ENCODE data around the gene SETX. TPM values are rescaled to one million over a fixed set of nuclear protein-coding genes. Genes with fewer than 3 reads are reported as not detected.
"Not testable (repeated sequence)": the region's sequence is repeated elsewhere in the genome, so short reads cannot be mapped to it uniquely, and the experiment has no call there.

SETX gene
- total RNA-seq, 1 experiment from 2014 or later = 59.3 TPM

- no peak for DNase-seq (ENCODE audit: extremely low read depth, low read depth)
These were observed 61.6 kb downstream of the SETX start for GRCh38 chr9:132293145-132293721.

DNA sequence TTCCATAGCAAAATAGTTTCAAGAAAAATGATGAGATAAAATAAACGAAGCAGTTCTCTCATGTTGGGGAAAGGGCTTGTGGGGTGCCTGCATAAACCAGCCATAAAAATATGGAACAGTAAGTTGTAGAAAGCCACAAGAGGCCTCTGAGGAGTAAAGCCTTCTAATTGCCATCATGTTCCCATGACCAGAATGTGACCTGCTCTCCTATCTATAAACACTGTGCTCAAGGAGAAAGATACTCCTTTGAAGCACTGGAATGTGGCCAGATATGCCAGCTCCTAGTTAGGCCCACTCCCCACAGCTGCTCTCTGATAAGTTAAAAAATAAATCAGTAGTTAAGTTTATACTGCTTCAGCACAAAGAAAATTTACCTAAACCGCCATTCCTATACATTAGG is 65.8 kb downstream of the SETX start:
- no peak for DNase-seq (ENCODE audit: extremely low read depth, low read depth)

DNA sequence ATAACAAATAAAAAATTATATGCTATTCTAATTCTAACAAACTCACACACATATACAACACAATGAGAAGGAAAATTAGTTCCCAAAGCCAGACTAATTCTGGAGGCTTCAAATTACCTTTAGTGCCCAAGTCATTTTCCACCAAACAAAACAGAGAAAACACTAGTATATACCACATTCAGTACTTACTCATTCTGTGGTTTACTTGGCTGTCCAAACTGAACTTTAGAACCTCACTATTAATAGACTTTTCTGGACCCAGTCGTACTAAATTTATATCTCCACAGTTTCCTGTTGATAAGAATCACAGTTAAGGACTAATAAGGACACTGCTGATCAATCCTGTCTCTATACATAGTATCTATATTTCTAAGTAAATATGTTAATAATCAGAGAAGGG is 66.4 kb downstream of the SETX start:
- DNase-seq (ENCODE audit: extremely low read depth, low read depth) = no peak

DNA sequence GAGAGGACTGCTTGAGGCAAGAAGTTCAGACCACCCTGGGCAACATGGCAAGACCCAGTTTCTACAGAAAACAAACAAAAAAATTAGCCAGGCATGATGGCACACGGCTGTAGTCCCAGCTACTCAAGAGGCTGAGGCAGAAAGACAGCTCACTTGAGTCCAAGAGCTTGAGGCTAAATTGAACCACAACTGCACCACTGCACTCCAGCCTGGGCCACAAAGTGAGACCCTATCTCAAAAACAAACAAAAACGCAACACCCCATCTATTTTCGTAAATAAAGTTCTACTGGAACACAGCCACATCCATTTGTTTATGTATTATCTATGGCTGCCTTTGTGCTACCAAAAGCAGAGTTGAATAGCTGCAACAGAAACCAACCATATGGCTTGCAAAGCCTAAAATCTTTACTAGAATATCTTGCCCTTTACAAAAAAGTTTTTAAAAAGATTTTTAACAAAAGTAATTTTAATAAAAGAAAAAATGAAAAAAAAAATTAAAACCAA is 67.5 kb downstream of the SETX start:
- no peak for DNase-seq (ENCODE audit: extremely low read depth, low read depth)

- no peak for DNase-seq (ENCODE audit: extremely low read depth, low read depth)
These were observed 70.9 kb downstream of the SETX start for GRCh38 chr9:132283863-132284262.

DNA sequence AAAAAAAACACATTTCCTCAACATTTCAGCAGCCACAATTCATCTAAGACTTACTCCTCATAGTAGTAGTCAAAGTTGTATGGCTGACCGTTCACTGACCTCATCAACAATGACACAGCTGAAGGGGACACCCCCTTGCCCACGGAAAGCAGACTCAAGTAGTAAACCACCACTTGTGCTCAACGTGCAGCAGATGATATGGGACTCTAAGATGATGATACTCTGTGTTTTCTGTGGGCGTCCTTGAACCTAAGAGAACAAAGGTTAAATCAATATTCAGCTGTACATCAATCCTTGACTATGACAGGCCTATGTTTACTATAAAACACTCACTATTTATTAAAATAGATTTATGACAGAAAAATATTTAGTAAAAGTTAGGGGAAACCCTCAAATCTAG is 71.6 kb downstream of the SETX start:
- no peak for DNase-seq (ENCODE audit: extremely low read depth, low read depth)

- DNase-seq (ENCODE audit: extremely low read depth, low read depth) = no peak
These were observed 79.9 kb downstream of the SETX start for GRCh38 chr9:132274861-132275260.

- not testable (repeated sequence) for DNase-seq (ENCODE audit: extremely low read depth, low read depth)
These were observed 84.9 kb downstream of the SETX start for GRCh38 chr9:132269704-132270516.

DNA sequence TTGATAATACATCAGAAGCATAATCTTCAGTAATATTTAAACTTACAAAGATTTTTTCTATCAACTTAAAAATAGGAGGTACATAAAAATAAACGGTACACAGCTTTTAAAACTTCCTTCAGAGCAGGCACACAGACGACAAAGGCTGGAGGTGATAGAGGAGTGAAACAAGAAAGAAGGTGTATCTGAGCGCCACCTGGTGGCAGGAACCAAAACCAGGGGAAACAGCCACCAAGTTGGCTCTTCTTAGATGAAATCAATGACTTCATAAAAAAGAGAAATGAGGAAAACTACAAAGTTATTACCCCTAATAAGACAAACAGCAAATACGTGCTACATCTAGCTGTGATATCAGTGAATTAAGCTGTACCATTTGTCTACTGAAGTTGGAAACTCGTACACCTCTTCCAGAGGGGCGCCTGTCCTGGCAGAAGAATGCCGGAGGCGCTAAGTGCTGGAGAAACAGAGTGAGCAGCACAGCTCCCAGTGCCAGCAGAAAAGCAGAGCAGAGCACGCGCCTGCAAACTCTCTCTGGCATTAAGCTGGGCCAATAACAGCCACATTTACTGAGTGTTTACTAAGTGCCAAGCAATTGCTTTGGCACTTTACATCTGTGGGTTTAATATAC is 85.9 kb downstream of the SETX start:
- DNase-seq (ENCODE audit: extremely low read depth, low read depth) = peak; percentile 65

DNA sequence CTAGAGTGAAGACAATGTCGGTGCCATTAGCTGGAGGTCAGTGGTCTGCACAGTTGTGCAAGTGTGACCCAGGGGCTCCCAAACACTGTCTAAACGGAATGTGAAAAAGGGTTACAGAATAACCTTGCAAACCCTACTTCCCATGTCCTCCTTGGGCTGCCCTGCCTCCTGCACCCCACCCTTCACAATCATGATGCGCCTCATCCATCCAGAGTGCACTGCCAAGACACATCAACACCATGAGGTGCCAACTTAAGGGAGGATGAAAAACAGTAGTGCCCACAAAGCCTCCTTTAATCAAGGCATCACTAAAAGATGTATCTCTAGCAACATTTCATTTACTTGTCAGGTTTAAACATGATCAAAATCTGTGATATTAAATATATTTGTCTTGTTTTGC is 87.1 kb downstream of the SETX start:
- no peak for DNase-seq (ENCODE audit: extremely low read depth, low read depth)

GRCh38 chr9:132266017-132266416 is 88.8 kb downstream of the SETX start:
- DNase-seq (ENCODE audit: extremely low read depth, low read depth) = no peak

DNA sequence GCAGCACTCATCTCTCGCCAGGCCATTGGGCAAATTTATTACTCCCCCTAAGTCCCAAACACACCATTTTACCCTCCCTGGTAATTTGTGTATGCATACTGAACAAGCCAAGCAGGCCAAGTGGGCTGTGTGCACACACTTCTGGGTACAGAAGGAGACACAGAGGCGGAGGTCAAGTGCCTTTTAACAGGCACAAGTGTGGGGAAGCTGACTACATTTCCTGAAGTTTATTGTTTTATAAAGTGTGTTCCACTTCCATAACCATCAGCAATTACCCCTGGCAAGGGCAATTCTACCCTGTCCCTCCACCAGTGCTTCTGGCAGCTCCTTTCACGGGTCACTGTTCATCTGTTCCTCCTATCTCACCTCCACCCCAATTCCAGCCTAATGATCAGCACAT is 93.9 kb downstream of the SETX start:
- DNase-seq (ENCODE audit: extremely low read depth, low read depth) = no peak

GRCh38 chr9:132250324-132251262 is 104.2 kb downstream of the SETX start:
- DNase-seq (ENCODE audit: extremely low read depth, low read depth) = no peak

DNA sequence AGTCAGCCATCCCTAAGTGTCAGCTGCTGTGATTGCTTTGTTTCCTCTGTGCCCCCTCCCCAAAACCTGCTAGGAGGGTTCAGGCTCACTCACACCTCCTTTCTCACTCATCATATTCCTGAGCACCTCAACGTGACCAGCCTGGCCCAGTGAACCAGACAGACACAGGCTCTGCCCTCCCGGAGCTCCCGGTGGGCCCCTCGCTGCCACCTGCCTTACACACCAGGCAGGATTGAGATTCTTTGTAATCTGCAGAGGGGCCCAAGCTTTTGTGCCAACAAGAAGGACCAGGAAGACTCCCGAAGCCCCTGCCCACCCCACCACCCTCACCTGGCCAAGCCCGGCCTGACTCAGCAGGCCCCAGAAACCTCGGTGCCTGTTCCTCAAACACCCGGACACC is 105.1 kb downstream of the SETX start:
- DNase-seq (ENCODE audit: extremely low read depth, low read depth) = no peak

GRCh38 chr9:132249123-132249522 is 105.7 kb downstream of the SETX start:
- no peak for DNase-seq (ENCODE audit: extremely low read depth, low read depth)

GRCh38 chr9:132247942-132248341 is 106.8 kb downstream of the SETX start:
- no peak for DNase-seq (ENCODE audit: extremely low read depth, low read depth)

DNA sequence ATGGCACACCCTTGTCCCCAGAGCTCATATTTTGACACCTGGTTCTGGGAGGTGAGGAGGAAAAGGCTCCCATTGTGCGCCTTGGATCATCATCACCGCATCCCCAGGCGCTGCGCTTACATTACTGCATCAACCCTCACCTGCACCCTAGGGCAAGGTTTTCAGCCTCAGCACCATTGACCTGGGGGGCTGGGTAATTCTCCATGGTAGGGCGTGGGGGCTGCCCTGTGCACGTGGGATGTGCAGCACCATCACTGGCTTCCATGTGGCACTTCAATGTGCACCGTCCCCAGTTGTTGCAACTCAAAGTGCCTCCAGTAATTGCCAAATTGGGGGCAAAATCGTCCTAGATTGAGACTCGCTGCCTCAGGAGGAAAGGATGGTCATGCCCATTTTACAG is 109.3 kb downstream of the SETX start:
- DNase-seq (ENCODE audit: extremely low read depth, low read depth) = no peak

GRCh38 chr9:132244582-132245455 is 110.0 kb downstream of the SETX start:
- DNase-seq (ENCODE audit: extremely low read depth, low read depth) = no peak

DNA sequence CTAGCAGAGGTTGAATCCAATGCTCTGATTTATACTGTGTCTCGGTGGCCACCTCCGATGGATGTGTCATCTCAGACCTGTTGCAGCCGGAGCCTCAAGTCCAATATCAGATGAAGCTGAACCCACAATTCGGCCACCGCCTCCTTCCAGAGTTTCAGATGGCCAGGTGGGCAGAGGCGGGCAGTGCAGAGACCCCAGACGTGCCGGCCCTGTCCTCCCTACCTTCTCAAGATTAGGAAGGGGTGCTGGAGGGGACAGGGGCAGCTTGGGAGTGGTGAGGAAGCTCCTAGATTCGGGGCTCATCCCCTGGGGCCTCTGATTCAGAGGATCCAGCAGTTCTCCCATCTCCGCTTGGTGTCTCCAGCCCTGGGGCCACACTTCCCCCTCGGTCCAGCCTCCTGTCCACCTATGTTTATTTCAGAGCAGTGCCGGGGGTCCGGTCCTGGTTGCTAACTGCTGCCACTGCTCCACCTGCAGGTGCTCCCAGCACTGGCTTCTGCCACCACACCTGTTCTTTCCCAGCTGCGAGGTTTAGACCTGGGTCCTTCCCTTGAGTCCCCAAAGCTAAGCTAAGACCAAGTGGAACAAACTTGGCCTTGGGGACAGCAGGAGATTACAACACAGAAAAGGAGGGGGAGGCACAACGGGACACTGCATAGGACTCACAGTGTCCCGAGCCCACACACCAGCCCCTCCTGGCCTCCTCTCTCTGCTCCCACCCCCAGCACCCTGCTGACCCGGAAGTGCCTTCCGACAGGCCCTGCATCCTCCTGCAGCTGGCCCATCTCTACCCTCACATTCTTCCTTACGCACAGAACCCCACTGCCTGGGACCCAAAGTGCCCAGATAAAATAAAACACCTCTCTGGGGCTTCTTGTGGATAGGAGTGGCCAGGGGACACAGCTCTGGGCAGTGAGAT is 111.4 kb downstream of the SETX start:
- DNase-seq (ENCODE audit: extremely low read depth, low read depth) = no peak
